DMS53 treated with DMSO at 0.1 percent for 48 hours (cell line): ENCODE results near the gene ERBB4.
"Not testable (repeated sequence)": the region's sequence is repeated elsewhere in the genome, so short reads cannot be mapped to it uniquely, and the experiment has no call there.

Experiments
- DNase-seq: peaks from one replicate; lab custom pipeline; 2025; ENCODE audit not compliant: unreplicated experiment; lab: John Stamatoyannopoulos, UW

ERBB4 gene

DNA sequence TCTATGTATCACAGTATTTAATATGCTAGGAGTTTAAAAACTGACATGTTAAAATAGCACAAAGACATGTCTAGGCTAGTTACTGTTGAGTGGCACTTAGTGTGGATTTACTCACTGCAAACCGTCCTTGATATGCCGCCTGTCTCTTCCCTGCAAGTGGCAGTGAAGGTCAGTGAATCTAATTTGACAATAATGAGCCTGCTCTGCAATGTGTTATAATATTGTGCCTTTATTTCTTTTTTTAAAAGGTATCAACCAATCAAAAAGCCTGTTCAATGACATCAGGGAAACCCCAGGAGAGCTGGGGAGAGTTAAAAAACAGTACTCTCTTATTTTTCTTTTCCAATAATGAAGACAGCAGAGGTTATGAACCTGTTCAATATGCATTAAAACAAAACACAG, 384.1 kb downstream of the ERBB4 start:
- no peak for DNase-seq

- DNase-seq, result no peak
Measured at GRCh38 chr2:212153923-212154322, 384.7 kb downstream of the ERBB4 start.

DNA sequence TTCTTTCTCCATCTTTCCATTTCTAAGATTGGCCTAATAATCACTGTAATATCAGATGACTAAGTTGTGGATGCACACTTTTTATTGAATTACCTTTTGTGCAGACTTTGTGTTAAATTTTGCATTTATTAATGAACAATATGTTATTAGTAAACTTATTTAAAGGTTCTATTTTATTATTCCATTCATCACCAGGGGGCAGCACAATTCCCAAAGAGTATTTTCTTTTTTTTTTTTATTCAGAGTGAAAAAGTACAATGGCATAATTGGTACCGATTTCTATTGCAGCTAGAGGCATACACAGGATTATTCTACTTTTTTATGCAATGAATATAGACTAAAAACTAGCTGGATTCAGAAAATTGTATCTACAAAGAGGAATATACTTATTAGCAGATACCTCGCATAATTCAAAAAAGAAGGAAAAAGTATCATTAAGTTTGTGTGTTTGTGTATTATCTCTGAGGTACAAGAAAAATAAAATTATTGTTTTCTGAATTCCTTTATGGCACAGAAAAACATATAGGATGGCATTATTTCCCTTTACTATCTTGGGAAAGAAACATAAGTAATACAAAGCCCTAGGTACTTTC, 390.6 kb downstream of the ERBB4 start:
- no peak for DNase-seq

DNA sequence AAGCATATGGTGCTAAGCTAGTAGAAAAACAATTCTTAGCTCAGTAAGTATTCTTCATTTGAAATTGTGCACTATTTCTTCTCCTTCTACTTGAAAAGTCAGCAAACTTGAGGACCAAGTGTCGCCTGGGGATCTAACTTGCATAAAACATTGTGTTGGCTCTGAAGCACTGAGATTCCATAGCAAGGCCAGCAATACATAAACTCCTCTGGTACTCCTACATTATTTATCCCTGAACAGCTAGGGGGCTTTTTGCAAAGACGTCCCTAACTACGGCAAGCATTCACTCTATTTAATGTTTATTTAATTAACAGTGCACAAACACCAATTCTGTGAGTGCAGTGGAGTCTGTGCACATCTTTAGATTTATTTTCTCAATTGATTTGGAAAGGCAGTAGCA, 392.2 kb downstream of the ERBB4 start:
- DNase-seq, result no peak

DNA sequence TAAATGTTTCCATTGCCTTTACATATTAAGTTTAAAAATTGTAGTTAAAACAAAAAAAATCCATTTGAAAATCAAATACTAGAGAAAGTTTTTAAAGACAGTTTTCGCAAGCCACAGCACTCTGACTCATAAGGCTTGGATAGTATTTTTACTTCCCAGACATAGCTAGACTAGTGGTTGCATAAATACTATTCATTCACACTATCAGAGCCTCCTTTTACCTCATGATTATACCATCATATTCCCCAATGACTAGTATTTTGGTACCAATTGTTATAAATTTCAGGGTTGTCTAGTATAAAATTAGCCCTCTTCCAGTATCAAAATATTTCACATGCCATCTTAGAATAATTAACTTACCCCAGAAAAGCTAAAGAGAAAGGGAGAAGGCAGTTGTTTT, 393.5 kb downstream of the ERBB4 start:
- DNase-seq, result no peak

GRCh38 chr2:212142631-212143030, 396.0 kb downstream of the ERBB4 start:
- DNase-seq, result no peak

- DNase-seq, result no peak
Measured at GRCh38 chr2:212141499-212141898, 397.1 kb downstream of the ERBB4 start.

DNA sequence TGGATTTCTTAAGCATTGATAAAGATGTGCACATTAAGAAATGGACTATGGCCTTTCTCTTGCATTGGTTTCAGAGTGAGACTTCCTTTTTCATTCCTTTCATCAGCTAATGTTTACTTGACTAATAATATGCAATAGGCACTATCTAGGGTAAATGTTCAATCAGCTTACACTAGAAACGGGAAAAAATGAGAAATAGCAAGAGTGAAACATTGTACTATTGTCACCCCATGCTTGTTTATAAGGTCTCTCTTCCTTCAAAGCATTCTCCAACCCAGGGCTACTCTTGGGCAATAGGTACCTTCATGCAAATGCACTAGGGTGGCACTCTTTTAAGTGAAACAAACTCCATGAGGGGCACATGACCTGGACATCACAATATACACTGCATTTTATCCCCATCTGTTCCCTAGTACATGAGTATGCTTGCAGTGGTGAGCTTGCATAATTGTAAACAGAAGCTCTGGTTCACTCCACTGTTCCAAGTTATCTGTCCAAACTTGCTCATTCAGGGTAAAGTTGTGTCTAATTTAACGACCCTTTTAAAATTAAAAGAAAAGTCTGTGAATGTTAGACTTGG, 402.3 kb downstream of the ERBB4 start:
- peak; percentile 44 for DNase-seq

DNA sequence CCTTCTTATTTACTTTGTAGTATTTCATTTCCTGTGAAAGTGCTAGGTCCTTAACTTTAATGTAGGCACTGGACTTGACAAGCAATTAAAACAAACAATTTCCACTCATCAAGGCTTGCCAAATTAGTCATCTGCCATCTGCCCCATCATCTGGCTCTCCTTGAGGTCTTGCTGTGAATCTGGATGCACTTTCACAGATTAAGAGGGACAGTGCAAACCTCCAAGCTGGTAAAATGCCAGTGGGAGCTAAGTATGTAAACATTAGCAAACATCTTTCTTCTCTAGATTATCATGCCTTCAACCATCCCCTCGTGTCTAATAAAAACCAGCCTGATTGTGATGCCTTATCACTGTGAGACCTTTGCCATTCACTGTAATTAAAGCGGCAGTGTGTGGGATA, 402.9 kb downstream of the ERBB4 start:
- DNase-seq, result peak; percentile 82

GRCh38 chr2:212133337-212133736, 405.3 kb downstream of the ERBB4 start:
- DNase-seq, result no peak

GRCh38 chr2:212124598-212124997, 414.0 kb downstream of the ERBB4 start:
- peak; percentile 56 for DNase-seq

DNA sequence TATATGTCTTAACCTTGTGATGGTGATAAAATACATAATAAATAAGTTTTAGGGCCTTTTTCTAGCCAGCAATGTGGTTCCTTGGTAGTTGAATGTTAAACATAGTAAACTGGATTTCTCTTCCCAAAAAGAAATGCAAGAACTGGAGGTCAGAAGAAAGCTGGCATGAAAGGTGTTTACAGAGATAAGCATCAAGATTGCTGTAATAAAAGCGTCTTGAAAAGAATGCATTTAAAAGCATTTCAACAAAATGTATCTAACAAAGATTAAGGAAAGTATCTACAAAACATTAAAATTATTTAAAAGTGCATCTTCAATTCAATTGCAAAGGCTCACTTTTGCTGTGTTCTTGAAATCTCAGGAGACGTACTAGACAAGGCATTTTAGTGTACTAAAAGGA, 419.0 kb downstream of the ERBB4 start:
- DNase-seq, result no peak

- no peak for DNase-seq
Measured at GRCh38 chr2:212117926-212118325, 420.7 kb downstream of the ERBB4 start.

DNA sequence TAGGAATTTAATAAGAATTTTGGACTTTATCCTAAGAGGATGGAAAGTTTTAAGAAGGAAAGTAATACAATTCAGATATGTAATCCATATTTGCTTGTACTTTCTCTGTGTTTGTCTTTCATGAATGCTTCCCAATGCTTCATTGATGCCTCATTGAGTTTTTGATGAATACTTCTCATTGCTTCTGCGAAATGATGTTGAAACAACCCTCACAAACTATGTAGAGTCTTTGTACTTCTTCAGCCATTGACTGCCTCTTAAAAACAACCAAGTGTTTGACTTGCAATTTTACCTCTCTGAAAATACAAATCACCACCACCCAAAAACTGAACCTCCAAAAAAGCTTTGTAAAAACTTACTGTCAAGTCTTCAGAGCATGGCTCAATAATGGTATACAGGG, 424.1 kb downstream of the ERBB4 start:
- DNase-seq, result no peak

DNA sequence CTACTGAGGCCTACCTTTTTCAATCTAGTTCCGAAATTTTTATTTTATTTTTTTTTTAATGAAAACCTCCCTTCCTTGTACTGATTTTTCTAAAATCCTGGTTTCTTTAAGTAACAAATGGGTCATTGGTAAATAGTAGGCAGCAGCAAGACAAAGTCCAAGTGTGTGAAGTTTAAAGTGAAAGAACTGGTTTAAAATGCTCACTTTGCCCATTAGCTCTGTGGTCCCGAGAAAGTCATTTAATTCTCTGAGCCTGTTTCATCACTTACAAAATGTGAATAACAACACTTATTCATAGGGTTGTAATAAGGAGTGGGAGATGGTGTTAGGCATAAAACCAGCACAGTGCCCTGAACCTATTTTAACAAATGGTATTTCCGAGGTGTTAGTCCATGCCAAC, 426.2 kb downstream of the ERBB4 start:
- DNase-seq, result no peak

DNA sequence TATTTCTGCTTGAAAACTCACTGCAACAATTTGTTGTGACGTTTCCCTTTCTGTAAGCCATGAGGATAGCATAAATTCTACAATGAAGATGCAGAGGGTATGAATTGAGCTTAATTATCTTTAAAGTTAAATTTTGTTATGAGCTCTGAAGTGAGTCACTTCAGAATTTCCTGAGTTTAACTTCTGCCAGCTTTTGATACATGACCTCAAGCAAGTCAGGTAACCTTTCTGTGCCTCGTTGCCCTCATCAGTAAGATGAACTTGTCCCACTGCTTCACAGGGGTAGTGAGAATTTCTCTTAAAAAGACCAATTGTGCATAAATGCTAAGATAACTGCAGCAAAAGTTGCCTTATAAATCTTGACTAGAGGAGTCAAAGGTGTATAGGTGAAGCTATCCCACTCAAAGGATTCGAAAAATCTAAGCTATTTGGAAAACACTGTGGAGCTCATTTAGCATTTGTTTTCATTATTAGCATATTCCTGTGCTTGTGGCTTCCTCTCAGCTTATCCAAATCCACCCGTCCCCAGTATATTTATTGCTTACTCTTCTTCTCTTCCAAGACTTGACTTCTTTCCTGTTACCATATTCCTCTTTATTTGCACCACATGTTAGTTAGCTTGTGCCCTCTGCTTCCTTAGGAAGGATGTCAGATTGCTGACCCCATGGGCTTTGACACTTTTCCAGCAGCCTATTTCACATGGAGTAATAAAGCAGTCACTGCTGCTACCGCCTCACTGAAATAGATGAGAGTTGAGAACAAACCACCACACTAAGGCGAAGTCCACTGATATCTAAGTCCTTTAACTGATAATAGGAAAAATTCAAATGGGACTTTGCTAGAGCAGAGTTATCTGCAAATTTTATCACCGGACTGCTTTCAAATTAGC, 428.6 kb downstream of the ERBB4 start:
- no peak for DNase-seq

DNA sequence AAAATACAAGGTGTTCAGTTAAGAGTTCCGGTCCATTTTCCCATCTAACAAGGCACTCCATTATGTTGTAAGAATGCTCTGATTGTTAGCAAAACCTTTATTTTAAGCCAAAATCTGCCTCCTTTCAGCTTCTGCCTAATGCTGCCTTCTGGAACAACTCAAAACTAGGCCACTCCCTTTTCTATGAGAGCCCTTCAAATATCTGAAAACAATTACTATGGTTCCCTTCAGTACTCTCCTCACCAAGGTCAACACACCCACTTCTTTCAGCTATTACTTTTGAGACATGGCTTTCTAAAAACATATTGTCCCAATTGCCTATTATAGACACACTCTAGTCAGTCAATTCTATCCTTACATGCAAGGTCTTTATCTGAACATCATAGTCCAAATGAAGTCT, 429.4 kb downstream of the ERBB4 start:
- DNase-seq, result no peak

DNA sequence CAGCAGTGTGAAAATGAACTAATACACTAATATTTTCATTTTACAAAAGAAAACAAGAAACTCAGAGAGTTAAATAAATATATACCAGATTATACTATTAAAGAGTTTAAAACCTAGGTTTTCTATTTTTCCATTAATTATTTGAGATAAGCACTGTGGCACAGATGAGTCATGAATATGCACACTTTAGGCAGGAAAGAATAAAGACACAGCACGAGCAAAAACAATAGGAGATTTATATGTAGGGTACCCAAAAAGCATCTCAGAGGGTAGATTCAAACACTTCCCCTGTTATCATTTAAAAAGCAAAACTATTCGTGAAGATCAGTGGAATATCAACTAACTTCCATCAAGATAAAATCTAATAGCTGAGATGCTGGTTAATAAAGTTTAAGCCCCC, 430.6 kb downstream of the ERBB4 start:
- no peak for DNase-seq

DNA sequence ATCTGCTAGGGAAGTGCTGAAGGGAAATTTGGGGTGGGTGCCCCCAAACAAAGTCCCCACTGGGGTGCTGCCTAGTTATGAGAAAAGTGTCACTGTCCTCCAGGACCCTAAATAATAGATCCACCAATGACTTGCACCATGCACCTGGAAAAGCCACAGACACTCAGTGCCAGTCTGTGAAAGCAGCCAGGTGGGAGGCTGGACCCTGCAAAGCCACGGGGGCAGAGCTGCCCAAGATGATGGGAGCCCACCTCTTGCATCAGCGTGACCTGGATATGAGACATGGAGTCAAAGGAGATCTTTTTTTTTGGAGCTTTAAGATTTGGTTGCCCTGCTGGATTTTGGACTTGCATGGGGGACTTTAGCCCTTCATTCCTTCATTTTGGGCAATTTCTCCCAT, 431.6 kb downstream of the ERBB4 start:
- no peak for DNase-seq

GRCh38 chr2:212106536-212106935, 432.1 kb downstream of the ERBB4 start:
- DNase-seq, result not testable (repeated sequence)

DNA sequence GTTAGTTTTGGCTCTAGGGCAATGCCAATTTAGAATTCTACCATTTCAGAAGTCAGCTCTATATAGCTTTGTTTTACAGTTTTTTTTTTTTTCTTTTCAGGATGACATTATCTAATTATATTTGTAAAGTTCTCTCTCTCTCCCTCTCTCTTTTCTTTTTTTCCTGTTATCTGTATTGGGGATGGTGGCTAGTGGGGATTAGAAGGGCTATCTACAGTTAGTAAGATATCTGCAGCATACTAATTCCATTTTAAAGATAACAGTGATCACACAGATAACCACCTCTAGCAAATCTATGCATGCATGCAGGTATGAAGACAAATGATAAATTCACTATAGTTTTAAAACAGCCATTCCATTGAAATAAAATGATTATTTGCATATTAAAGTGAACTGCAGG, 438.9 kb downstream of the ERBB4 start:
- no peak for DNase-seq

GRCh38 chr2:212098966-212099365, 439.6 kb downstream of the ERBB4 start:
- no peak for DNase-seq
